NT2/D1 (cell line): ENCODE results near the gene FRK.

ENCODE experiments used
- SUZ12 ChIP-seq: IDR thresholded peaks from 2 replicates; pipeline ENCODE4 v1.6.1; 2011; ENCODE audit not compliant: insufficient read length, insufficient read depth; ENCODE audit errors: extremely low read depth
- YY1 ChIP-seq: IDR thresholded peaks from 2 replicates; pipeline ENCODE4 v1.6.1; 2011; ENCODE audit not compliant: insufficient read length, insufficient read depth
- ZNF274 ChIP-seq: IDR thresholded peaks from 2 replicates; pipeline ENCODE4 v1.6.1; 2011; ENCODE audit warnings: mild to moderate bottlenecking, low read depth, low read length

DNA sequence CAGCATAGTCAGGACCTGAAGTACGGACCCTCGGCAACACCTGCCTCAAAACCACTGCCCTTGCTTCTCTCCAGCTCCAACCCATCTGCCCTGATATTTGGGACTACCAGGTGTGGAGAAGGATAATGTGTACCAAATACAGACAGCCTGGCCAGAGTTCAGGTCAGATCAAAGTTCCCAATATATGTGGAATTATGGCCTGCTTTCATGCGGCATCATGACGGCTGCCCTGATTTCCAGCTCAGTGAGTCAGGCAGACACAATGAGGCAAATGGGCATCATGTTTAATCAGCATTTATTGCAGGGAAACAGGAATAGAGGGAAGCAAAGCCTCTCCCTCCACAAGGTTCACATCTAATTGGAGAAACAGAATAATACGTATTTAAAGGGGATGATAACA lies 57.9 kb downstream of the FRK start:
- TF ChIP-seq ZNF274 (no peak), YY1 (no peak), SUZ12 (no peak)
